GM23338 (cell line): ENCODE results near the gene VN1R4. TPM values are rescaled to one million over a fixed set of nuclear protein-coding genes. Genes with fewer than 3 reads are reported as not detected.

ENCODE experiments used
- ATAC-seq: fragments of 200-7000 bp; cut with Tn5 transposase; 3 replicates; pipeline ENCODE4 v1.9.1; 2020
- DNase-seq: peaks from one replicate; pipeline ENCODE4 v3.0.0-alpha.2; 2015; ENCODE audit warnings: low spot score
- H2AFZ ChIP-seq: fragments of 200-600 bp; sonication (generic); 2 replicates; pipeline ENCODE4 v1.8.0; 2016; ENCODE audit warnings: antibody characterized with exemption, mild to moderate bottlenecking, moderate library complexity
- H3F3A ChIP-seq: fragments of 200-600 bp; sonication (generic); replicated peaks from 2 replicates; pipeline ENCODE4 v1.8.0; 2017; ENCODE audit warnings: antibody characterized with exemption, mixed run types, low read depth
- H3K27ac ChIP-seq: fragments of 200-600 bp; sonication (generic); 2 replicates; pipeline ENCODE4 v1.6.1; 2016; ENCODE audit warnings: low read depth
- H3K27me3 ChIP-seq: fragments of 200-600 bp; sonication (generic); 2 replicates; pipeline ENCODE4 v1.8.0; 2016; ENCODE audit warnings: mild to moderate bottlenecking, mixed run types, moderate library complexity; ENCODE audit not compliant: insufficient read depth
- H3K36me3 ChIP-seq: fragments of 200-600 bp; sonication (generic); 2 replicates; pipeline ENCODE4 v1.8.0; 2016; ENCODE audit warnings: mild to moderate bottlenecking; ENCODE audit not compliant: insufficient read depth
- H3K4me1 ChIP-seq: fragments of 200-600 bp; sonication (generic); 2 replicates; pipeline ENCODE4 v1.8.0; 2016; ENCODE audit warnings: mild to moderate bottlenecking, moderate library complexity; ENCODE audit not compliant: insufficient read depth
- H3K4me2 ChIP-seq: fragments of 200-600 bp; sonication (generic); 2 replicates; pipeline ENCODE4 v1.7.1; 2017; ENCODE audit warnings: mixed run types
- H3K4me3 ChIP-seq: fragments of 200-600 bp; sonication (generic); 2 replicates; pipeline ENCODE4 v1.6.1; 2016; ENCODE audit warnings: mixed run types
- H3K79me2 ChIP-seq: fragments of 200-600 bp; sonication (generic); replicated peaks from 2 replicates; pipeline ENCODE4 v1.8.0; 2017; ENCODE audit warnings: mild to moderate bottlenecking; ENCODE audit not compliant: insufficient read depth
- H3K9me2 ChIP-seq: fragments of 200-600 bp; sonication (generic); 2 replicates; pipeline ENCODE4 v1.8.0; 2017; ENCODE audit not compliant: insufficient read depth
- H4K20me1 ChIP-seq: fragments of 200-600 bp; sonication (generic); replicated peaks from 2 replicates; pipeline ENCODE4 v1.8.0; 2017; ENCODE audit warnings: mild to moderate bottlenecking; ENCODE audit not compliant: insufficient read depth
- H3K27ac Mint-ChIP-seq: 2 replicates; pipeline ENCODE4 v1.8.0; 2020; ENCODE audit warnings: inconsistent platforms, mild to moderate bottlenecking, moderate library complexity, mixed read lengths
- H3K27me3 Mint-ChIP-seq: 3 replicates; pipeline ENCODE4 v1.8.0; 2022; ENCODE audit warnings: low read depth, mild to moderate bottlenecking, moderate library complexity, mixed read lengths, inconsistent platforms; ENCODE audit not compliant: insufficient read depth, poor library complexity
- H3K36me3 Mint-ChIP-seq: 3 replicates; pipeline ENCODE4 v1.8.0; 2021; ENCODE audit warnings: low read depth, mild to moderate bottlenecking, inconsistent platforms, moderate library complexity, mixed read lengths
- H3K4me1 Mint-ChIP-seq: 3 replicates; pipeline ENCODE4 v1.8.0; 2020; ENCODE audit warnings: mild to moderate bottlenecking, inconsistent platforms, mixed read lengths
- H3K4me3 Mint-ChIP-seq: 3 replicates; pipeline ENCODE4 v1.8.0; 2021; ENCODE audit warnings: moderate library complexity, mild to moderate bottlenecking, inconsistent platforms, mixed read lengths
- H3K9me3 Mint-ChIP-seq: 3 replicates; pipeline ENCODE4 v1.8.0; 2020; ENCODE audit warnings: moderate library complexity, mild to moderate bottlenecking, inconsistent platforms, mixed read lengths
- CREB1 ChIP-seq: fragments of 250-450 bp; sonication (Bioruptor Pico); IDR thresholded peaks from 2 replicates; pipeline ENCODE4 v1.5.0; 2020; ENCODE audit warnings: low read depth, mild to moderate bottlenecking, moderate library complexity
- CTCF ChIP-seq, 2 experiments: fragments of 200-600 bp in 1 of 2; sonication (generic) in 1 of 2; conservative IDR thresholded peaks; 2 replicates each; pipeline versions ENCODE4 v1.5.1 to v1.6.1; 2016 to 2017; ENCODE audit warnings: antibody characterized with exemption in 2 of 2, low read depth in 2 of 2, mild to moderate bottlenecking in 2 of 2, moderate library complexity in 1 of 2
- EZH2 ChIP-seq: fragments of 200-600 bp; sonication (generic); IDR thresholded peaks from one replicate; pipeline ENCODE4 v1.8.0; 2017; ENCODE audit warnings: antibody characterized with exemption, mild to moderate bottlenecking, low read depth; ENCODE audit not compliant: unreplicated experiment
- EZH2phosphoT487 ChIP-seq: fragments of 200-600 bp; sonication (generic); IDR thresholded peaks from one replicate; pipeline ENCODE4 v1.8.1; 2018; ENCODE audit warnings: antibody characterized with exemption; ENCODE audit not compliant: unreplicated experiment
- JUNB ChIP-seq: IDR thresholded peaks from one replicate; pipeline ENCODE4 v1.6.1; 2016; ENCODE audit warnings: antibody characterized with exemption; ENCODE audit not compliant: unreplicated experiment
- NANOG ChIP-seq: IDR thresholded peaks from 2 replicates; pipeline ENCODE4 v1.6.1; 2016; ENCODE audit warnings: antibody characterized with exemption, borderline replicate concordance
- POLR2AphosphoS5 ChIP-seq: IDR thresholded peaks from 2 replicates; pipeline ENCODE4 v1.6.1; 2016; ENCODE audit warnings: antibody characterized with exemption, low read depth
- REST ChIP-seq: IDR thresholded peaks from one replicate; pipeline ENCODE4 v1.6.1; 2018; ENCODE audit warnings: antibody characterized with exemption; ENCODE audit not compliant: unreplicated experiment
- STAT1 ChIP-seq: IDR thresholded peaks from one replicate; pipeline ENCODE4 v1.6.1; 2016; ENCODE audit warnings: antibody characterized with exemption; ENCODE audit not compliant: unreplicated experiment
- ZNF114 ChIP-seq: fragments of 250-450 bp; sonication (Bioruptor Pico); IDR thresholded peaks from 2 replicates; pipeline ENCODE4 v1.5.0; 2020; ENCODE audit warnings: mild to moderate bottlenecking, moderate library complexity
- ZNF331 ChIP-seq: fragments of 250-450 bp; sonication (Bioruptor Pico); IDR thresholded peaks from 2 replicates; pipeline ENCODE4 v1.5.0; 2020; ENCODE audit warnings: low read depth, mild to moderate bottlenecking, moderate library complexity
- ZNF462 ChIP-seq: fragments of 250-450 bp; sonication (Bioruptor Pico); IDR thresholded peaks from 2 replicates; pipeline ENCODE4 v1.5.0; 2020; ENCODE audit warnings: mild to moderate bottlenecking, moderate library complexity
- polyA plus RNA-seq: library from polyadenylated mRNA; unstranded; fragments of >200 nt; fragmentation: Nextera tagmentation; extraction: Ambion mirVana; gene quantifications from 2 replicates; pipeline ENCODE4 v1.2.1, GENCODE V29; 2016
- total RNA-seq: library from RNA; depleted of rRNA; stranded (reverse); fragments of >200 nt; shearing (Covaris generic); gene quantifications from 2 replicates; pipeline ENCODE4 v1.2.3, GENCODE V29; 2014
- TF ChIP-seq, protein P1 (sequence below): IDR thresholded peaks from 2 replicates; pipeline ENCODE4 v1.6.1; 2016; ENCODE audit warnings: antibody characterized with exemption

Gene VN1R4
- total and polyA plus RNA-seq, 2 experiments from 2014 or later = not detected

DNA sequence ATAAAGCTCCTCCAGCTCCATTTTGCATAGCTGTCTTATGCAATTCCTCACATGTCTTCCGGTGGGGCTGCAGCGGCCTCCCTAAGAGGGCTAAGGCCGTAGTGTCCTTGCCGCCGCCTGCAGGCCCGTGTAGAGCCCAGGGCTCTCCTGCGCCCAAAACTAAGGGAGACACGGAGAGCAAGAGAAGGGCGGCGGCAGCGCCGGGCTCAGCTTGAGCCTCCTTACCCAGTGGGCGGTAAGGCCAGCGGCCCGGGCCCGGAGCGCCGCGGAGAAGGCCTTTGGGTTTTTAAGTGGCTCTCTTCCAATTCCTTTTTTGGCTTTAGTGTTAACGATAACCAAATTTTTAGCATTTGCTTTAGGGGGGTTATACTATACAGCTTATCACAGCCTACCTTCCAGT is 42.9 kb downstream of the VN1R4 start:
- no peaks in the 10 kb centered on the region for H3K4me1 Mint-ChIP-seq
- Histone ChIP-seq H3K36me3 (no peaks in the 10 kb centered on the region; the same call in 1 of the 2 replicates), H3K4me3 (no peak overlapping the region), H3K9me2 (no peaks in the 10 kb centered on the region), H3K4me2 (no peak overlapping the region), H2AFZ (no peak overlapping the region), H3K79me2 (no peaks in the 10 kb centered on the region), H3F3A (no peaks in the 10 kb centered on the region), H4K20me1 (no peaks in the 10 kb centered on the region), H3K27me3 (no peaks in the 10 kb centered on the region), H3K27ac (no peak overlapping the region), H3K4me1 (no peaks in the 10 kb centered on the region)
- no peak for ATAC-seq
- H3K27me3 Mint-ChIP-seq = peaks cover 6% of the 10 kb centered on the region
- no peak overlapping the region for H3K4me3 Mint-ChIP-seq
- peaks cover 85% of the 10 kb centered on the region for H3K9me3 Mint-ChIP-seq
- H3K36me3 Mint-ChIP-seq = peaks cover 44% of the 10 kb centered on the region
- no peak overlapping the region for H3K27ac Mint-ChIP-seq
- TF ChIP-seq STAT1 = no peak
- TF ChIP-seq REST = no peak
- no peak for TF ChIP-seq CTCF (conservative IDR thresholded peaks at IDR 0.05; ENCODE audit: low read depth in 2 of 2)
- no peak for TF ChIP-seq EZH2
- TF ChIP-seq EZH2phosphoT487 = no peak
- no peak for TF ChIP-seq ZNF114 (CRISPR knock-in tag)
- TF ChIP-seq, protein P1, sequence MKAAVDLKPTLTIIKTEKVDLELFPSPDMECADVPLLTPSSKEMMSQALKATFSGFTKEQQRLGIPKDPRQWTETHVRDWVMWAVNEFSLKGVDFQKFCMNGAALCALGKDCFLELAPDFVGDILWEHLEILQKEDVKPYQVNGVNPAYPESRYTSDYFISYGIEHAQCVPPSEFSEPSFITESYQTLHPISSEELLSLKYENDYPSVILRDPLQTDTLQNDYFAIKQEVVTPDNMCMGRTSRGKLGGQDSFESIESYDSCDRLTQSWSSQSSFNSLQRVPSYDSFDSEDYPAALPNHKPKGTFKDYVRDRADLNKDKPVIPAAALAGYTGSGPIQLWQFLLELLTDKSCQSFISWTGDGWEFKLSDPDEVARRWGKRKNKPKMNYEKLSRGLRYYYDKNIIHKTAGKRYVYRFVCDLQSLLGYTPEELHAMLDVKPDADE = no peak
- TF ChIP-seq ZNF462 = no peak
- TF ChIP-seq JUNB = no peak
- no peak for TF ChIP-seq CREB1 (CRISPR knock-in tag)
- no peak for TF ChIP-seq POLR2AphosphoS5
- no peak for TF ChIP-seq ZNF331 (CRISPR knock-in tag)
- no peak for TF ChIP-seq NANOG
- DNase-seq = no peak
